H1 (cell line): Measurements from ENCODE around the gene STARD8.

Source experiments
- ATF2 ChIP-seq: IDR thresholded peaks from 2 replicates; pipeline ENCODE4 v1.6.1; 2012; ENCODE audit warnings: low read length, inconsistent platforms
- ATF3 ChIP-seq: IDR thresholded peaks from 2 replicates; pipeline ENCODE4 v1.6.1; 2011; ENCODE audit warnings: low read depth, mild to moderate bottlenecking, low read length; ENCODE audit not compliant: insufficient read depth
- CBX5 ChIP-seq: fragments of 300-800, 300-1000 bp; sonication (generic); IDR thresholded peaks from 2 replicates; pipeline ENCODE4 v1.7.1; 2016; ENCODE audit warnings: antibody characterized with exemption, low read length, low read depth
- CTCF ChIP-seq, 3 experiments: IDR thresholded peaks; 1 replicate in 2 of 3; 2 replicates in 1 of 3; pipeline versions ENCODE4 v1.5.1 to v1.6.1; 2011; ENCODE audit warnings: low read length in 3 of 3, mild to moderate bottlenecking in 3 of 3, inconsistent platforms in 2 of 3, low read depth in 1 of 3, moderate library complexity in 1 of 3; ENCODE audit not compliant: insufficient read depth in 1 of 3; ENCODE audit errors: control extremely low read depth in 1 of 3
- EZH2 ChIP-seq: fragments of 200-600 bp; sonication (generic); IDR thresholded peaks from 2 replicates; pipeline ENCODE4 v1.7.1; 2012; ENCODE audit warnings: low read depth, mild to moderate bottlenecking, moderate library complexity, low read length, inconsistent platforms; ENCODE audit not compliant: severe bottlenecking
- GABPA ChIP-seq: IDR thresholded peaks from 2 replicates; pipeline ENCODE4 v1.6.1; 2011; ENCODE audit warnings: mild to moderate bottlenecking, low read length, moderate library complexity, borderline replicate concordance; ENCODE audit not compliant: insufficient read depth
- HDAC2 ChIP-seq, 2 experiments: fragments of 300-600 bp in 1 of 2; sonication (generic) in 1 of 2; IDR thresholded peaks; 2 replicates each; pipeline ENCODE4 v1.6.1; 2011 to 2012; ENCODE audit warnings: low read depth in 2 of 2, low read length in 2 of 2, mild to moderate bottlenecking in 2 of 2, moderate library complexity in 2 of 2, borderline replicate concordance in 1 of 2, inconsistent platforms in 1 of 2
- JUN ChIP-seq: IDR thresholded peaks from 2 replicates; pipeline ENCODE4 v1.6.1; 2011; ENCODE audit warnings: low read depth, mild to moderate bottlenecking, improper control_type of control experiment, low read length
- POLR2AphosphoS5 ChIP-seq: IDR thresholded peaks from 2 replicates; pipeline ENCODE4 v1.6.1; 2011; ENCODE audit warnings: low read depth, low read length
- RFX5 ChIP-seq: IDR thresholded peaks from 2 replicates; pipeline ENCODE4 v1.6.1; 2011; ENCODE audit warnings: low read depth, low read length, improper control_type of control experiment, borderline replicate concordance
- USF2 ChIP-seq: IDR thresholded peaks from 2 replicates; pipeline ENCODE4 v1.6.1; 2011; ENCODE audit warnings: low read length, improper control_type of control experiment

GRCh38 chrX:68644861-68645260 is 2.6 kb upstream of the STARD8 start:
- TF ChIP-seq HDAC2 (IDR thresholded peaks at IDR 0.05; ENCODE audit: borderline replicate concordance in 1 of 2, low read depth in 2 of 2, low read length in 2 of 2), result no peak
- no peak for TF ChIP-seq USF2
- no peak for TF ChIP-seq EZH2
- no peak for TF ChIP-seq CBX5
- TF ChIP-seq RFX5, result no peak
- TF ChIP-seq POLR2AphosphoS5, result no peak
- no peak for TF ChIP-seq JUN
- TF ChIP-seq GABPA, result no peak
- TF ChIP-seq CTCF (IDR thresholded peaks at IDR 0.05; ENCODE audit: control extremely low read depth in 1 of 3, insufficient read depth in 1 of 3, low read depth in 1 of 3, low read length in 3 of 3), result no peak
- TF ChIP-seq ATF2, result no peak
- TF ChIP-seq ATF3, result no peak
